Measurements from ENCODE around the gene CSRP1.
"Not testable (repeated sequence)": the region's sequence is repeated elsewhere in the genome, so short reads cannot be mapped to it uniquely, and the experiment has no call there.

The CSRP1 gene

DNA sequence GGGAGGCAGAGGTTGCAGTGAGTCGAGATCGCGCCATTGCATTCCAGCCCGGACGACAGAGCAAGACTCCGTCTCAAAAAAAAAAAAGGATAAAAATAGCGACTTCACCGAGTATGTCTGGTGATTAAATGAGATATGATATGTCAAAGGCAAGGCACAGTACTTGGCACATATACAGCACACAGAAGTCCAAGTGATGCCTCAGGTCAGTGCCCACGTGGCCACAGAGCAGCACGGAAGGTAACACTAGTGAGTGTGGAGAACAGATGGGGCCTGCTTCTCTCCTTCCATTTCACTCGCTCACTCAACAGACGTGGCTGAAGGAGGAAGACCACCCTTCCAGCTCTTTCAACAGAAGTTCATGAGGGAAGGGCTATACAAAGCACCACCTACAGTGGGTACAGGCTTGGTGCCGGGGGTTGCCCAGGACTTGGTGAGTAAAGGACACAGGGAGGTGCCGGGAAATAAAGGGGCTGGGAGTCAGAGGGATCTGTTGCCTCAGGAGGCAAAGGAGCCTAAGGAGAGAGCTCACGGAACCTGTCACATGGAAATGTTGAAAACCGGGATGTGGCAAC, 8.9 kb downstream of the CSRP1 start:
- TF ChIP-seq, protein P1, sequence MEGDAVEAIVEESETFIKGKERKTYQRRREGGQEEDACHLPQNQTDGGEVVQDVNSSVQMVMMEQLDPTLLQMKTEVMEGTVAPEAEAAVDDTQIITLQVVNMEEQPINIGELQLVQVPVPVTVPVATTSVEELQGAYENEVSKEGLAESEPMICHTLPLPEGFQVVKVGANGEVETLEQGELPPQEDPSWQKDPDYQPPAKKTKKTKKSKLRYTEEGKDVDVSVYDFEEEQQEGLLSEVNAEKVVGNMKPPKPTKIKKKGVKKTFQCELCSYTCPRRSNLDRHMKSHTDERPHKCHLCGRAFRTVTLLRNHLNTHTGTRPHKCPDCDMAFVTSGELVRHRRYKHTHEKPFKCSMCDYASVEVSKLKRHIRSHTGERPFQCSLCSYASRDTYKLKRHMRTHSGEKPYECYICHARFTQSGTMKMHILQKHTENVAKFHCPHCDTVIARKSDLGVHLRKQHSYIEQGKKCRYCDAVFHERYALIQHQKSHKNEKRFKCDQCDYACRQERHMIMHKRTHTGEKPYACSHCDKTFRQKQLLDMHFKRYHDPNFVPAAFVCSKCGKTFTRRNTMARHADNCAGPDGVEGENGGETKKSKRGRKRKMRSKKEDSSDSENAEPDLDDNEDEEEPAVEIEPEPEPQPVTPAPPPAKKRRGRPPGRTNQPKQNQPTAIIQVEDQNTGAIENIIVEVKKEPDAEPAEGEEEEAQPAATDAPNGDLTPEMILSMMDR (conservative IDR thresholded peaks at IDR 0.05; ENCODE audit: low read depth, low read length), result no peak
- no peak overlapping the region for H3K4me3 ChIP-seq (ENCODE audit: low read depth, low read length)

DNA sequence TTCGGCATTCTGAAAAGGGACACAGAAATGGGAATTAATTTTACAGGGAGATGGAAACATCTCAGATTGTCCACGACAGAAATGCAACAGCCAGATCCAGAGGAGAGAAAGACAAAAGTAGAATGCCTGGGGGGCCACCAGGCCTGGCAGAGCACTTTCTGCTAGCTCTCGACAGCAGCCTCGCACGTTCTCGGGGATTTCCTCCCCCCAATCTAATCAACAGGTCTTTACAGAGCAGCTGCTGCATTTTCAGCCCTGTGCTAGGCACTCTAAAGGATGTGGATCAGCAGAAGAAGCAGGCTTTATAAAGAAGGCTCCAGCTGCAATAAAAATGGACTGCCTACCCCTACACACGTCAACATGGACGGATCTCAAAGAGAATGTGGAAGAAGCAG, 10.6 kb downstream of the CSRP1 start:
- H3K4me3 ChIP-seq (ENCODE audit: low read depth, low read length), result no peak overlapping the region
- TF ChIP-seq, protein P1 (conservative IDR thresholded peaks at IDR 0.05; ENCODE audit: low read depth, low read length), result no peak
- no peak for DNase-seq (ENCODE audit: low read depth)

More for the DNA sequence above, 8.9 kb downstream of the CSRP1 start:
- no peak for DNase-seq (ENCODE audit: low read depth)

DNA sequence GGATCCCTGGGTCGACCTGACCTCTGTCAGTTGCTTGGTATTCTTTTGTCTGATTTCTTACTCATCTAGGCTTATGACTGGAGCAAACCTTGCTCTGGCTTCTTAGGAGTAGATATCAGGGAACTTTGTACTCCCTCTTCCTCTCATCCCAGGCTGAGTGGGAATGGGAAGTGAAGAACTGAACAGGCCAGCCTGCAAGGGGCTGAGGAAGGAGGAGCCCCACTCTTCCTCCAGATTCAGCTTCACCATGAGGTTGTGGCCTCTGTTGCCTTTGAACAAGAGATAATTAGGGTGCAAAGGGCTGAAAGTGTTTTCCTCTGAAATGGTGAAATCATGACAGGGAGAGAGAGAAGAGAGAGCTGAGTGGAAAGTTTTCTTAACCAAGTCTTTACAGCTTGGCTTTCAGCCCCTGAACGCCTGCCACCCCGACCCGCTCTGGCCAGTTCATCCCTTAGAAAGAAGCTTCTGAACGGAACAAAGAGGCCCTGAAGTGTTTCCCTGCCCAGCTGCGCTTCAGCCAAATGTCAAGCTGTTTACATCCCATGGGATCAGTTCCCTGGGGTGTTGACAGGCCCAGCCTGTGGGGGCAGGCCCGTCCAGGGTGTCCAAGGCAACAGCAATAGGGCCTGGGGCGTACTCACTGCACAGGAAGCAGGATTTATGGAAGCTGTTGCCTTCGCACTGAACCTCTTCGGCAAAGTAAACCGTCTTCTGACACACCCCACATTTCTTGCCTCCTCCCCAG, 11.2 kb downstream of the CSRP1 start:
- H3K4me3 ChIP-seq (ENCODE audit: low read depth, low read length), result no peak overlapping the region
- peak; percentile 84 for DNase-seq (ENCODE audit: low read depth)
- TF ChIP-seq, protein P1 (conservative IDR thresholded peaks at IDR 0.05; ENCODE audit: low read depth, low read length), result no peak

DNA sequence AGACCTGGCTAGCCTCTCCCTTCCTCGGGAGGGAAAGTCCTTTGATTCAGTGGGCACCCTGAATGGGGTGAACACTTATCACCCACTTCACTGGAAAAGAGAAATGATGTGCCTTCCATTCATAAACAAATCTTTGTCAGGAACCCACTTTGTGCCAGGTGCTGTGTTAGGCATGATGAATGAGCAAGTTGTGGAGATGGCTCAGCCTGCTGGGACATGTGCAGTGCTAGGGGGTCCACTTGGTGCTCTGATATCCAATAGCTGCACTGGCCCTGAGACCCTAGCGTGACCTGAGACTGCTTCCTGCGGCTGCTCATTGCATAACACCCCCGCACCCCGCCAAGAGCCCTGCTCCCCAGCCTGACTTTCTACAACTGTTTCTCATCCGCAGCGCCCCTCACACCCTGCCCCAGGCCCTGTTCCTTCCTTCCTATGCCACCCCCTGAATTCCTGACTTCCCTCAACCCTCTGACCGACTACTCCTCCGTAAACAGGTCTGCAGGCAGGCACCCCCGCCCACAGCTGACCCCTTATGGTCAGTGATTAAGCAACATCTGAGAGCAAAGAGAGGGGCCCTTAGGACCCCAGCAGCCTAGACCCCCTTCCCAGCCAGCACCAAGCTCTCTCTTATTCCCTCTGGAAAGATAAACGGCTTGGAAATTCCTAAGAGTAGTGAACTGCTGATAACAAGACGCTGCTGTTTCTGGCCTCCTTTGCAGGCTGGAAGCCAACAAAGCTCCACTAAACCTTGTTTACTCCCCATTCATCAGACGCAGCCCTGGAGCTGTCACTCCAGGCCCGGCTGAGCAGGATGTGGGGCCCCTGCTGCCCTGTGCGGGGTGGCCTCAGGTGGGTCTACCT, 12.9 kb downstream of the CSRP1 start:
- H3K4me3 ChIP-seq (ENCODE audit: low read depth, low read length), result no peak overlapping the region
- TF ChIP-seq, protein P1 (conservative IDR thresholded peaks at IDR 0.05; ENCODE audit: low read depth, low read length), result no peak
- DNase-seq (ENCODE audit: low read depth), result peak; percentile 72

DNA sequence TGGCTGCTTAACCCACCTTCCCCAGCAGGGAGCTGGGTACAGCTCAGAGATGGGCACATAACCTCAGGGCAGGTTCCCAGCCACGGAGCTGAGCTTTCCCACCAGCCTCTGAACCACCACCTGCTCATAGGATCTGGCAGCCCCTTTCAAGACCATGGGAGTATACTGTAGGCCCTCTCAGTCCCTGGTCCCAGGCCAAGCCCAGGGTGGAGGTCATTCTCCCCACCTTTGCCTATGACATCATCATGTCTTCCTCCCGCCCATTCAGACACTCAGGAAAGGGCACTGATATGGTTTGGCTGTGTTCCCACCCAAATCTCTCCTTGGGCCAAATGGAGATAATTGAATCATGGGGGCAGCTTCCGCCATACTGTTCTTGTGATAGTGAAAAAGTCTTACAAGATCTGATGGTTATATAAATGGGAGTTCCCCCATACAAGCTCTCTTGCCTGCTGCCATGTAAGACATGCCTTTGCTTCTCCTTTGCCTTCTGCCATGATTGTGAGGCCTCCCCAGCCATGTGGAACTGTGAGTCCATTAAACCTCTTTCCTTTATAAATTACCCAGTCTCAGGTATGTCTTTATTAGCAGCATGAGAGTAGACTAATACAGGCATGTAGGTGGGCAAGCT, 13.8 kb downstream of the CSRP1 start:
- H3K4me3 ChIP-seq (ENCODE audit: low read depth, low read length); DNase-seq (ENCODE audit: low read depth): not testable (repeated sequence)

DNA sequence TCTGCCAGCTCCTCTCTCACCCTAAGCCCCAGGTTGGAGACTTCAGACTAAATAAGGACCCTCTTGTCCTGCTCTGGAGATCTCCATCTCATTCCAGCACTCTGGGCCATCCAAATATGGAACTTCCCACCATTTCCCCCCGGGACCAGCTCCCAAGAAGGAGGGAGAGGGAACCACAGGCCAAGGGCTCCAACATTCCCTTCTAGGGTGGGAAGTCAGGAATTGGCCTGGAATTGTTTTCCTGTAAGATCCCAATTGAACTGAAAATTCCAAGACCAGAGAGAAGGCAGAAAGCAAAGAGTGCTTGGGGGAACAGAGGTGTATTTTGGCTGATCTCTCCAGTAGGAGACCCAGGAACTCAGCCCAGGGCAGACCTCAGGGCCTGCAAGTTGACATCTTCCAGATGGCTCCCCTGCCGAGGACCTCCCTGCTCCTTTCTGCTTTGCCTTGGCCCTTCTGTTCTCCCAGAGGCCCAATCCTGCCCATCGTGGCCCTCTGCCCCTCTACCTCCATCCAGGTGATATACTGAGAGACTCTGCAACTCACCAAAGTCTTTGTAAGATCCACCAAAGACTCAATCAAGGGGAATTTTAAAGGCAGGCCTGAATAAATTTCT, 14.9 kb downstream of the CSRP1 start:
- no peak overlapping the region for H3K4me3 ChIP-seq (ENCODE audit: low read depth, low read length)
- DNase-seq (ENCODE audit: low read depth), result no peak
- TF ChIP-seq, protein P1 (conservative IDR thresholded peaks at IDR 0.05; ENCODE audit: low read depth, low read length), result no peak

Data from choroid plexus epithelial cell (primary cell).